DND-41 (cell line): Measurements from ENCODE around the gene C16orf78.
A peak's percentile ranks its signal among the peaks of the same experiment; 100 is the strongest.

Experiments
- ATAC-seq: fragments of 200-7000 bp; cut with Tn5 transposase; 3 replicates; pipeline ENCODE4 v1.9.1; 2021; ENCODE audit warnings: low read depth; ENCODE audit not compliant: insufficient read depth
- DNase-seq: peaks from one replicate; pipeline ENCODE4 v3.0.0-alpha.2; 2020
- H2AFZ ChIP-seq: 2 replicates; pipeline ENCODE4 v1.6.0; 2012; ENCODE audit warnings: low read depth, low read length
- H3K27ac ChIP-seq: 2 replicates; pipeline ENCODE4 v1.5.1; 2012; ENCODE audit warnings: low read length, inconsistent platforms
- H3K27me3 ChIP-seq: fragments of 200-600 bp; sonication (generic); 2 replicates; pipeline ENCODE4 v1.6.0; 2012; ENCODE audit warnings: low read length, mild to moderate bottlenecking, inconsistent platforms; ENCODE audit not compliant: insufficient read depth, poor library complexity
- H3K36me3 ChIP-seq: 2 replicates; pipeline ENCODE4 v1.5.1; 2012; ENCODE audit warnings: low read length, inconsistent platforms; ENCODE audit not compliant: insufficient read depth
- H3K4me1 ChIP-seq: 2 replicates; pipeline ENCODE4 v1.5.1; 2012; ENCODE audit warnings: mild to moderate bottlenecking, low read length; ENCODE audit not compliant: insufficient read depth
- H3K4me2 ChIP-seq: 2 replicates; pipeline ENCODE4 v1.6.0; 2012; ENCODE audit warnings: mild to moderate bottlenecking, moderate library complexity, low read length, inconsistent platforms; ENCODE audit not compliant: insufficient read depth
- H3K4me3 ChIP-seq, 2 experiments: fragments of 200-600 bp in 1 of 2; shearing (Covaris generic) in 1 of 2; 2 replicates each; pipeline ENCODE4 v1.5.1; 2012 to 2016; ENCODE audit warnings: inconsistent platforms in 2 of 2, low read length in 2 of 2, mild to moderate bottlenecking in 2 of 2, low read depth in 1 of 2, moderate library complexity in 1 of 2
- H3K79me2 ChIP-seq: 2 replicates; pipeline ENCODE4 v1.6.0; 2012; ENCODE audit warnings: low read length, inconsistent platforms; ENCODE audit not compliant: insufficient read depth
- H3K9ac ChIP-seq: 2 replicates; pipeline ENCODE4 v1.6.0; 2012; ENCODE audit warnings: low read depth, mild to moderate bottlenecking, inconsistent platforms, low read length, moderate library complexity
- H3K9me3 ChIP-seq: 2 replicates; pipeline ENCODE4 v1.5.1; 2012; ENCODE audit warnings: low read length, moderate library complexity, mild to moderate bottlenecking, inconsistent platforms; ENCODE audit not compliant: insufficient read depth, severe bottlenecking
- H4K20me1 ChIP-seq: 2 replicates; pipeline ENCODE4 v1.6.0; 2012; ENCODE audit warnings: low read length; ENCODE audit not compliant: insufficient read depth
- EZH2 ChIP-seq: IDR thresholded peaks from 3 replicates; pipeline ENCODE4 v1.6.1; 2012; ENCODE audit warnings: borderline replicate concordance, low read depth, mild to moderate bottlenecking, moderate library complexity, low read length, inconsistent platforms; ENCODE audit not compliant: severe bottlenecking
- TF ChIP-seq, protein P1 (sequence below): IDR thresholded peaks from 2 replicates; pipeline ENCODE4 v1.5.1; 2012; ENCODE audit warnings: borderline replicate concordance, low read length, moderate library complexity, mild to moderate bottlenecking; ENCODE audit not compliant: poor library complexity, severe bottlenecking; ENCODE audit errors: extremely low read depth

C16orf78 gene

DNA sequence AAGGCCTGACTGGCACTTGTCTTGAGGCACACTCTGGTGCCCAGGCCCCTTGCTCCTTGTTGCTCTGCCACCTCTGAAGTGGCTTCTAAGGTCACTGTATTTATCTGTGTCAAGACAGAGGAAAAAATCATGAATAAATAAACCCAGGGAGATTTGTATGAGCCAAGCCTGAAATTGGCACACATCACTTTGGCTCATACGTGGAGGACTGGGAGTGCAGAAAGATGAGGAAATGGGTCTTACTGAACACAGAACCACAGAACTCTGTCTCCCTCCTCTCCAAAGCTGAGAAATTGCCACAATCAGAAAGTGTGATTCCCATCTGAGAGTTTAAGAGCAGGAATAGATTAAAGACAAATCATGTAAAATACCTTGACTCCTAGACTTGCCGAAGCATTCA, 27.1 kb upstream of the C16orf78 start:
- no peak for TF ChIP-seq EZH2
- TF ChIP-seq, protein P1, sequence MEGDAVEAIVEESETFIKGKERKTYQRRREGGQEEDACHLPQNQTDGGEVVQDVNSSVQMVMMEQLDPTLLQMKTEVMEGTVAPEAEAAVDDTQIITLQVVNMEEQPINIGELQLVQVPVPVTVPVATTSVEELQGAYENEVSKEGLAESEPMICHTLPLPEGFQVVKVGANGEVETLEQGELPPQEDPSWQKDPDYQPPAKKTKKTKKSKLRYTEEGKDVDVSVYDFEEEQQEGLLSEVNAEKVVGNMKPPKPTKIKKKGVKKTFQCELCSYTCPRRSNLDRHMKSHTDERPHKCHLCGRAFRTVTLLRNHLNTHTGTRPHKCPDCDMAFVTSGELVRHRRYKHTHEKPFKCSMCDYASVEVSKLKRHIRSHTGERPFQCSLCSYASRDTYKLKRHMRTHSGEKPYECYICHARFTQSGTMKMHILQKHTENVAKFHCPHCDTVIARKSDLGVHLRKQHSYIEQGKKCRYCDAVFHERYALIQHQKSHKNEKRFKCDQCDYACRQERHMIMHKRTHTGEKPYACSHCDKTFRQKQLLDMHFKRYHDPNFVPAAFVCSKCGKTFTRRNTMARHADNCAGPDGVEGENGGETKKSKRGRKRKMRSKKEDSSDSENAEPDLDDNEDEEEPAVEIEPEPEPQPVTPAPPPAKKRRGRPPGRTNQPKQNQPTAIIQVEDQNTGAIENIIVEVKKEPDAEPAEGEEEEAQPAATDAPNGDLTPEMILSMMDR: no peak
- Histone ChIP-seq H3K9ac (no peak overlapping the region), H3K4me2 (no peak overlapping the region), H3K36me3 (no peaks in the 10 kb centered on the region), H2AFZ (no peak overlapping the region), H3K9me3 (no peaks in the 10 kb centered on the region), H3K4me1 (no peaks in the 10 kb centered on the region), H3K4me3 (no peak overlapping the region), H3K27ac (no peak overlapping the region), H3K27me3 (no peaks in the 10 kb centered on the region), H4K20me1 (peaks cover 12% of the 10 kb centered on the region), H3K79me2 (no peaks in the 10 kb centered on the region)
- ATAC-seq (no peak), DNase-seq (no peak)

DNA sequence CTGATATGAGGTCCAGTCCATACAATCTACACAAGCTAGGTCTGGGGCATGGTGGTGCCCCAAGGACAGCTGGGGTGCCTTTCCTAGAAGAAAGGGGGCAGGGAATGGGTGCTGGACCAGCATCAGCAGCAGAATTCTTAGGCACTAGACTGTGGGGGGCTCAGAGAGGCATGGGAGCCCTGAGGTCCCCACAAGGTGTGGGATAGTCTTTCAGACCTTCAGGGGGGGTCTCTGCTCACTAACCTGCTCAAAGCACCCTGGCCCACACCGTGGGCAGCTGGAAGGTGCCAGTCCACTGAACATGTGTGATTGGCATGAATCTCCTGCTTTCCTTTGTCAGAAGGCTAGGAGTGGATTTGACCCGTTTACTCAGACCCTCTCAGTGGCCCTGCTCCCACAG, 26.1 kb upstream of the C16orf78 start:
- Histone ChIP-seq H3K79me2 (no peaks in the 10 kb centered on the region), H3K9me3 (no peaks in the 10 kb centered on the region), H3K9ac (no peak overlapping the region), H4K20me1 (peaks cover 12% of the 10 kb centered on the region), H3K36me3 (no peaks in the 10 kb centered on the region), H3K27me3 (no peaks in the 10 kb centered on the region), H3K4me3 (no peak overlapping the region), H3K4me2 (no peak overlapping the region), H3K4me1 (no peaks in the 10 kb centered on the region), H2AFZ (no peak overlapping the region), H3K27ac (no peak overlapping the region)
- no peak for ATAC-seq
- TF ChIP-seq, protein P1: no peak
- no peak for TF ChIP-seq EZH2
- no peak for DNase-seq

DNA sequence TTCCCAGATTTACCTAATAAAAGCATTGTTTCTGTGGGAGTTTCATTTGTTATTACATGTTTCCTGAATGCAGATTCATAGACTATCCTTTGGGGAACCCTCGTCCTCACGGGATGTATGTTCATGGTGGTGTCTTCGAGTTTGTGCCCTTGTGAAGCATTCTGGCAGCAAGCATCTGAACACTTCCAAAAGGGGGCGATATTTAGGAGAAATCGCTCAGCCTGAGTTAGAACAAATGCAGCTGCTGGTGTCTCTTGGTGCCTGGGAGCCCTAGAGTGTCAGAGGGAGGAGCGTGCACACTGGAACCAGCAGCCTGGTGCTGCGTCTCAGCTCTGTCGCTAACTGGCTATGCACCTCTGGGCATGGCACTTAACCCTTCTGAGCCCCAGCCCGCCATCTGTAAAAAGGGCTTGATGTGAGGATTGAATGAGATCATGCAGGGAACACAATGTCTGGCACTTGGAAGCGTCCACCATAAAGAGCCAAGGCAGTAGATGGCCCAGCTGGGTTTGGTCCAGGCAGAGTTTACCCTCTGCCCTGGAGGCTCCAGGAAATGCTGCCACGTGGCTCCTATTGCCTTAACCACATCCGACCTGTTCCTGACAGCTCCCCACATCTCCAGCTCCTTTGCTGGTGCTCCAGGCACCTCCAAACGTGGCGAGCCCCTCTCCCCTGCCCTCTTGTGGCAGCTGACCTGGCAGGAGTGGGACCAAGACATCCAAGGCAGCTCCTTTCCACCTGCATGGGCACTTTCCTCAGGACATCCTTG, 25.0 kb upstream of the C16orf78 start:
- Histone ChIP-seq H3K36me3 (no peaks in the 10 kb centered on the region), H3K4me1 (no peaks in the 10 kb centered on the region), H2AFZ (no peak overlapping the region), H3K9ac (no peak overlapping the region), H3K79me2 (no peaks in the 10 kb centered on the region), H3K27ac (no peak overlapping the region), H3K9me3 (no peaks in the 10 kb centered on the region), H3K4me3 (no peak overlapping the region), H3K27me3 (no peaks in the 10 kb centered on the region), H4K20me1 (peaks cover 12% of the 10 kb centered on the region), H3K4me2 (no peak overlapping the region)
- no peak for TF ChIP-seq EZH2
- TF ChIP-seq, protein P1: peak; percentile 46
- DNase-seq (no peak), ATAC-seq (no peak)
